T-helper 1 cell (primary cell): ENCODE measurements around the gene SGPP2.

Experiments used
- DNase-seq, 5 donors: peaks; one replicate each; pipeline ENCODE4 v3.0.0-alpha.2; 2012 to 2020

The SGPP2 gene

DNA sequence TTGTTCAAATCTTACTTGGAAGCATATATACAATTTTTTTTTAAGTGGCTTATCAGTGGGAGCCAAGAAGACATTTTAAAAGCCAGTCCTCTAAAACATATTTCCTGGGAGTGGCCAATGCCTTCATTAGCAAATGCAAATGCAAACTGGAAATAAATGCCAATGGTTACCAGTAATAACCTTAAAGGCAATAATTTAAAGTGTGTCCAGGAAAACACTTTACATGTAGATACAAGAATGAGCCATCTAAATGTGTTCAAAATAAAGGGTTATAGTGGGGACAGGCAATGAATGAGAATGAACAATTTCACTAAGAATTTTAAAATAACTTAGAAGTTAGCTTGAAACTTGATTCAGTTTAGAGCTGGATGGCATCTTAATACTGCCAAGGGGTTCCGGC lies 167.3 kb downstream of the SGPP2 start:
- no peak for DNase-seq

DNA sequence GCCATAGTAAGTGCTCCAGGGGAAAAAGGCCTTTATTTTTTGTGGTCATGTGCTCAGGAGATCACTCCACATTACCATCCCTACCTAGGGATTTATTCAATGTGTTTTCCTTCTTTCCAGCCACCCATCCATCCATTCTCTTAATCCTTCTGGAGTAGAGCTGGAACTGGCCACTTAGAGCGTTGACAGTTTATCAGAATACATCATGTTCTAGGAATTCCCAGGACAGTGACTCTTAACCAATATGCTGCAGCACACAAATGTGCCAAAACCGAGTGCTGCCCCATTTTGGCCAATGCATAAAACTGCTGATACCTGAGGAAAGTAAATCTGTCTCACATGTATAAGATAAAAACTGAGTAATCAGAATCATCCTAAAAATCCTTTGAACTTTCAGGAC lies 167.8 kb downstream of the SGPP2 start:
- DNase-seq, result no peak

GRCh38 chr2:222594679-222595078 lies 170.3 kb downstream of the SGPP2 start:
- no peak for DNase-seq

GRCh38 chr2:222595581-222595980 lies 171.2 kb downstream of the SGPP2 start:
- no peak for DNase-seq

- DNase-seq, result no peak
Observed at GRCh38 chr2:222598611-222599010, 174.3 kb downstream of the SGPP2 start.

DNA sequence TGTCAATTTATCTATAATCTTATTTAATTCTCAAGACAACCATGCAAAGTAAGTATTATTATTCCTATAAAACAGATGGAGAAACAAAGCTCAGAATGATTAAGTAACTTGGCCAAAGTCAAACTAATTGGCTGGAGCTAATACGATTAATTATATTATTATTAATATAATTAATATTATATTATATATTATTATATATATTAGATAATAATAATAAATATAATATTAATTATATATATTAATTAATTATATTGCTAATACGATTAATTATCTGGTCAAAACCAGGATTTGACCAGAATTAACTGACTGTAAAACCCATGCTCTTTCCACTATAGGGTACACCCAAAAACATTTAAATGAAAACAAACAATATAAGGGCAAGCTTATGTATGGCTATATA lies 179.2 kb downstream of the SGPP2 start:
- DNase-seq, result no peak

DNA sequence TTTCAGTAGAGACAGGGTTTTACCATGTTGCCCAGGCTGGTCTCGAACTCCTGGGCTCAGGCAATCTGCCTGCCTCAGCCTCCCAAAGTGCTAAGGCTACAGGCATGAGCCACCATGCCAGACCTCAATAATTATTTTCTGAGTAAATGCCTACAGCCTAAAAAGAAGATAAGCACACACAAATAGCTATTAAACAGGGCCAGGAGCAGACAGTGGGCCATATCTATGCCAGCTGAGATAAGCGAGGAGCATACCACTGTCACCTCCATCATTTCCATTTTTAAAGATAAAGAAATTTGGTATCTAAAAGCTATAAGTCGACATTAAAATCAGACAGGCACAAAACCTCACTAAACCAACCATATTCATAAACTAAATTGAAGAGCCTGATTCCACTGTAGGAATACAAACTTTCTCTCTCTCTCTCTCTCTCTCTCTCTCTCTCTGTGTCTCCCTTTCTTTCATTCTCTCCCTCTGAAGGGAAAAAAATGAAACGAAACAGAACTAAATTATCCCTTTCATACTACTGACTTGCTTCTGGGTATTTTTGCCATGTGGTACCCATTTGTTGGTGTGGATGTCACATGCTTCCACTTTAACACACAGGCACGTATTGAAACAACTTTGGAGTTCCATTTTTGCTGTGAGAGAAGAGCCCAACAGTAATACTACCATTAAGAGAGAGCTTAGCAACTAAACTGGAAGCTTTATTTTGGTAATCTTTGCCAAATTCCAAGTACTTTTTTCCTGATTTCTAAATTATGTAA lies 180.6 kb downstream of the SGPP2 start:
- DNase-seq, result no peak

- no peak for DNase-seq
Observed at GRCh38 chr2:222606306-222606705, 182.0 kb downstream of the SGPP2 start.

- DNase-seq, result no peak
Observed at GRCh38 chr2:222608081-222608480, 183.7 kb downstream of the SGPP2 start.

GRCh38 chr2:222609381-222609780 lies 185.0 kb downstream of the SGPP2 start:
- no peak for DNase-seq
